Measurements from ENCODE around the gene OR6C75.
"Not testable (repeated sequence)": the region's sequence is repeated elsewhere in the genome, so short reads cannot be mapped to it uniquely, and the experiment has no call there.

Gene OR6C75

GRCh38 chr12:55362675-55363074, at the start of gene OR6C75:
Gene OR6C75, plus strand, starts transcription at chr12:55362975. Its CDS starts 2,136 bp downstream, at chr12:55365111.
- Histone ChIP-seq H3K27ac (ENCODE audit: extremely low read depth, low read depth, low read length) (no peak within 1 kb of the TSS), H3K36me3 (ENCODE audit: control insufficient read depth in 2 of 2, insufficient read depth in 1 of 2, low read length in 2 of 2) (no peaks in the 10 kb centered on the region), H3K4me3 (ENCODE audit: low read depth, low read length) (no peak within 1 kb of the TSS), H3K9me3 (ENCODE audit: control insufficient read depth, insufficient read depth, low read depth, low read length) (no peaks in the 10 kb centered on the region), H3K4me1 (ENCODE audit: control insufficient read depth, insufficient read depth, low read length) (no peaks in the 10 kb centered on the region)
- ChIA-PET CTCF (interaction anchor here (1.0 to 1.3 kb wide), 2 partner anchors 12 to 294 kb away, joined by 3 to 5 read pairs; no protein-coding TSS in a partner anchor), POLR2A (no interaction called here)
- TF ChIP-seq SP7 (tag by site-specific recombination; IDR thresholded peaks at IDR 0.05) (no peak), ZNF558 (tag by site-specific recombination; IDR thresholded peaks at IDR 0.05) (no peak), ZNF157 (tag by site-specific recombination; IDR thresholded peaks at IDR 0.05) (no peak), ZNF670 (tag by site-specific recombination; IDR thresholded peaks at IDR 0.05; ENCODE audit: low read depth) (no peak), ZNF610 (tag by site-specific recombination; IDR thresholded peaks at IDR 0.05; ENCODE audit: borderline replicate concordance) (no peak), ZNF114 (tag by site-specific recombination; IDR thresholded peaks at IDR 0.05) (no peak), ZNF23 (tag by site-specific recombination; IDR thresholded peaks at IDR 0.05; ENCODE audit: borderline replicate concordance) (no peak), ZNF146 (tag by site-specific recombination; IDR thresholded peaks at IDR 0.05) (no peak), ZNF121 (tag by site-specific recombination; IDR thresholded peaks at IDR 0.05) (no peak), ZNF184 (tag by site-specific recombination; IDR thresholded peaks at IDR 0.05) (no peak), ZNF654 (tag by site-specific recombination; IDR thresholded peaks at IDR 0.05; ENCODE audit: low read depth) (no peak), ZNF747 (tag by site-specific recombination; IDR thresholded peaks at IDR 0.05) (no peak), ZNF843 (tag by site-specific recombination; IDR thresholded peaks at IDR 0.05) (no peak), FEZF1 (tag by site-specific recombination; IDR thresholded peaks at IDR 0.05) (no peak), ZNF148 (tag by site-specific recombination; IDR thresholded peaks at IDR 0.05; ENCODE audit: borderline replicate concordance) (no peak), ZBTB21 (tag by site-specific recombination; IDR thresholded peaks at IDR 0.05) (no peak), ZNF18 (tag by site-specific recombination; IDR thresholded peaks at IDR 0.05) (no peak), ZNF76 (tag by site-specific recombination; IDR thresholded peaks at IDR 0.05; ENCODE audit: borderline replicate concordance, low read depth) (no peak)

GRCh38 chr12:55314043-55314442, 48.7 kb upstream of the OR6C75 start, which contains the start of gene OR6C1:
Gene OR6C1, plus strand, starts transcription at chr12:55314343. Its CDS starts 6,257 bp downstream, at chr12:55320600.
- H3K4me1 ChIP-seq (ENCODE audit: control insufficient read depth, insufficient read depth, low read length) = no peaks in the 10 kb centered on the region
- POLR2A ChIA-PET = no interaction called here

GRCh38 chr12:55320201-55320600, 42.6 kb upstream of the OR6C75 start:
- H3K4me1 ChIP-seq (ENCODE audit: control insufficient read depth, insufficient read depth, low read length) = no peaks in the 10 kb centered on the region
- H3K9me3 ChIP-seq (ENCODE audit: control insufficient read depth, insufficient read depth, low read depth, low read length) = no peaks in the 10 kb centered on the region
- H3K27ac ChIP-seq (ENCODE audit: extremely low read depth, low read depth, low read length) = no peak overlapping the region
- no peaks in the 10 kb centered on the region for H3K36me3 ChIP-seq (ENCODE audit: control insufficient read depth in 2 of 2, insufficient read depth in 1 of 2, low read length in 2 of 2)
- POLR2A ChIA-PET = no interaction called here
- CTCF ChIA-PET = no interaction called here
- no peak overlapping the region for H3K4me3 ChIP-seq (ENCODE audit: low read depth, low read length)
- TF ChIP-seq ZNF214 (tag by site-specific recombination; IDR thresholded peaks at IDR 0.05; ENCODE audit: borderline replicate concordance) (no peak), ZFHX2 (tag by site-specific recombination; conservative IDR thresholded peaks at IDR 0.05) (no peak)

More at GRCh38 chr12:55314043-55314442, 48.7 kb upstream of the OR6C75 start, which contains the start of gene OR6C1:
- no peaks in the 10 kb centered on the region for H3K36me3 ChIP-seq (ENCODE audit: control insufficient read depth in 2 of 2, insufficient read depth in 1 of 2, low read length in 2 of 2)
- CTCF ChIA-PET = no interaction called here
- TF ChIP-seq ZNF785 (tag by site-specific recombination; IDR thresholded peaks at IDR 0.05) = no peak
- no peak for TF ChIP-seq HOXD13 (CRISPR knock-in tag; IDR thresholded peaks at IDR 0.05; ENCODE audit: borderline replicate concordance)
- TF ChIP-seq ZFP69B (tag by site-specific recombination; IDR thresholded peaks at IDR 0.05) = no peak
- no peak for TF ChIP-seq GFI1B (tag by site-specific recombination; IDR thresholded peaks at IDR 0.05)
- no peak for TF ChIP-seq ZNF366 (tag by site-specific recombination; conservative IDR thresholded peaks at IDR 0.05)
- TF ChIP-seq ZFP41 (tag by site-specific recombination; IDR thresholded peaks at IDR 0.05; ENCODE audit: borderline replicate concordance) = no peak
- no peak within 1 kb of the TSS for H3K4me3 ChIP-seq (ENCODE audit: low read depth, low read length)
- no peak within 1 kb of the TSS for H3K27ac ChIP-seq (ENCODE audit: extremely low read depth, low read depth, low read length)
- no peaks in the 10 kb centered on the region for H3K9me3 ChIP-seq (ENCODE audit: control insufficient read depth, insufficient read depth, low read depth, low read length)

- POLR2A ChIA-PET; CTCF ChIA-PET; H3K9me3 ChIP-seq (ENCODE audit: control insufficient read depth, insufficient read depth, low read depth, low read length); H3K4me1 ChIP-seq (ENCODE audit: control insufficient read depth, insufficient read depth, low read length); H3K36me3 ChIP-seq (ENCODE audit: control insufficient read depth in 2 of 2, insufficient read depth in 1 of 2, low read length in 2 of 2); H3K27ac ChIP-seq (ENCODE audit: extremely low read depth, low read depth, low read length); H3K4me3 ChIP-seq (ENCODE audit: low read depth, low read length): not testable (repeated sequence)
These were observed 37.0 kb upstream of the OR6C75 start for GRCh38 chr12:55325801-55326200.
